DOHH2 (cell line): ENCODE data around the gene ZNF385C.

Source experiments
- H3F3A ChIP-seq: fragments of 200-600 bp; sonication (generic), shearing (Covaris generic); 2 replicates; pipeline ENCODE4 v1.6.0; 2016; ENCODE audit warnings: antibody characterized with exemption, mild to moderate bottlenecking; ENCODE audit not compliant: control insufficient read depth, insufficient read depth
- H3K27ac ChIP-seq: fragments of 200-600 bp; sonication (generic); 2 replicates; pipeline ENCODE4 v1.5.1; 2014; ENCODE audit warnings: low read depth, mild to moderate bottlenecking, low read length, moderate library complexity
- H3K27me3 ChIP-seq: fragments of 200-600 bp; sonication (generic); 2 replicates; pipeline ENCODE4 v1.6.1; 2014; ENCODE audit warnings: mild to moderate bottlenecking, low read length, mixed read lengths; ENCODE audit not compliant: control insufficient read depth
- H3K36me3 ChIP-seq: fragments of 200-600 bp; sonication (generic); 2 replicates; pipeline ENCODE4 v1.6.1; 2014; ENCODE audit warnings: mild to moderate bottlenecking, low read length, moderate library complexity, mixed read lengths; ENCODE audit not compliant: control insufficient read depth
- H3K4me1 ChIP-seq: fragments of 200-600 bp; sonication (generic); 2 replicates; pipeline ENCODE4 v1.6.1; 2014; ENCODE audit warnings: mild to moderate bottlenecking, low read length, mixed read lengths; ENCODE audit not compliant: control insufficient read depth
- H3K4me2 ChIP-seq: fragments of 200-600 bp; sonication (generic); 2 replicates; pipeline ENCODE4 v1.6.0; 2014; ENCODE audit warnings: mild to moderate bottlenecking, low read length, moderate library complexity
- H3K4me3 ChIP-seq: fragments of 200-600 bp; sonication (generic); 2 replicates; pipeline ENCODE4 v1.5.1; 2014; ENCODE audit warnings: mild to moderate bottlenecking, low read length, mixed read lengths
- H3K79me2 ChIP-seq: fragments of 200-600 bp; sonication (generic); 2 replicates; pipeline ENCODE4 v1.6.1; 2014; ENCODE audit warnings: mild to moderate bottlenecking, low read length, mixed read lengths; ENCODE audit not compliant: control insufficient read depth
- H3K9me2 ChIP-seq: fragments of 200-600 bp; sonication (generic); replicated peaks from 2 replicates; pipeline ENCODE4 v1.6.1; 2014; ENCODE audit warnings: mild to moderate bottlenecking, low read length, mixed read lengths; ENCODE audit not compliant: control insufficient read depth
- H3K9me3 ChIP-seq: fragments of 200-600 bp; sonication (generic); 2 replicates; pipeline ENCODE4 v1.6.1; 2014; ENCODE audit warnings: antibody characterized with exemption, low read length, mixed read lengths; ENCODE audit not compliant: control insufficient read depth, insufficient read depth
- H4K20me1 ChIP-seq: fragments of 200-600 bp; sonication (generic); 2 replicates; pipeline ENCODE4 v1.6.0; 2014; ENCODE audit warnings: low read depth, mild to moderate bottlenecking, antibody characterized with exemption, low read length, moderate library complexity; ENCODE audit not compliant: control insufficient read depth, insufficient read depth
- CTCF ChIP-seq: fragments of 200-600 bp; sonication (generic); IDR thresholded peaks from one replicate; pipeline ENCODE4 v1.5.1; 2014; ENCODE audit warnings: antibody characterized with exemption, mild to moderate bottlenecking, low read depth, low read length; ENCODE audit not compliant: poor library complexity, severe bottlenecking
- EZH2phosphoT487 ChIP-seq: fragments of 200-600 bp; sonication (generic); IDR thresholded peaks from 2 replicates; pipeline ENCODE4 v1.6.1; 2017; ENCODE audit warnings: borderline replicate concordance, mild to moderate bottlenecking, antibody characterized with exemption, low read length, moderate library complexity, mixed read lengths

The ZNF385C gene

GRCh38 chr17:42049834-42050392 is 48.4 kb downstream of the ZNF385C start:
- Histone ChIP-seq H3K4me3 (peak overlapping the region; percentile 4; the same call in 1 of the 2 replicates), H3K27ac (no peak overlapping the region), H3K36me3 (no peaks in the 10 kb centered on the region), H3K27me3 (peaks cover 60% of the 10 kb centered on the region), H4K20me1 (no peaks in the 10 kb centered on the region), H3K9me2 (no peaks in the 10 kb centered on the region), H3K79me2 (no peaks in the 10 kb centered on the region), H3K9me3 (no peaks in the 10 kb centered on the region), H3F3A (no peaks in the 10 kb centered on the region), H3K4me2 (peak overlapping the region; percentile 28), H3K4me1 (no peaks in the 10 kb centered on the region)
- TF ChIP-seq CTCF (no peak), EZH2phosphoT487 (no peak)

GRCh38 chr17:42047343-42047742 is 50.9 kb downstream of the ZNF385C start:
- Histone ChIP-seq H3K4me3 (no peak overlapping the region), H3K79me2 (no peaks in the 10 kb centered on the region), H3K9me3 (no peaks in the 10 kb centered on the region), H3F3A (no peaks in the 10 kb centered on the region), H3K27me3 (peaks cover 40% of the 10 kb centered on the region), H3K36me3 (no peaks in the 10 kb centered on the region), H3K27ac (no peak overlapping the region), H3K4me1 (no peaks in the 10 kb centered on the region), H4K20me1 (no peaks in the 10 kb centered on the region), H3K4me2 (no peak overlapping the region), H3K9me2 (no peaks in the 10 kb centered on the region)
- no peak for TF ChIP-seq EZH2phosphoT487
- TF ChIP-seq CTCF = no peak

- TF ChIP-seq CTCF (no peak), EZH2phosphoT487 (no peak)
- Histone ChIP-seq H3K79me2 (no peaks in the 10 kb centered on the region), H4K20me1 (no peaks in the 10 kb centered on the region), H3K27ac (no peak overlapping the region), H3K4me3 (no peak overlapping the region), H3K4me1 (no peaks in the 10 kb centered on the region), H3K9me3 (no peaks in the 10 kb centered on the region), H3K4me2 (no peak overlapping the region), H3K9me2 (no peaks in the 10 kb centered on the region), H3F3A (no peaks in the 10 kb centered on the region), H3K36me3 (no peaks in the 10 kb centered on the region), H3K27me3 (peaks cover 29% of the 10 kb centered on the region)
These were observed 52.6 kb downstream of the ZNF385C start for GRCh38 chr17:42045719-42046118.
